Vagina (tissue), 2 donors: ENCODE measurements around the gene UBE2G2.

Source experiments
- CTCF ChIP-seq, 3 experiments: fragments of 450-650 bp in 2 of 3; fragments of 200-600 bp in 1 of 3; sonication (generic) in 1 of 3; IDR thresholded peaks; one replicate each; pipeline ENCODE4 v1.5.1; 2017 to 2019; ENCODE audit warnings: antibody characterized with exemption in 3 of 3, mild to moderate bottlenecking in 2 of 3, moderate library complexity in 2 of 3
- POLR2A ChIP-seq, 2 donors: fragments of 450-650 bp; IDR thresholded peaks; one replicate each; pipeline ENCODE4 v1.6.1; 2017; ENCODE audit warnings: antibody characterized with exemption in 2 of 2, mild to moderate bottlenecking in 2 of 2, moderate library complexity in 2 of 2
- POLR2AphosphoS5 ChIP-seq, 2 donors: sonication (generic); formaldehyde crosslinking; IDR thresholded peaks; one replicate each; pipeline ENCODE4 v1.9.0; 2017; ENCODE audit warnings: antibody characterized with exemption in 2 of 2, mild to moderate bottlenecking in 2 of 2, low read depth in 1 of 2; ENCODE audit not compliant: insufficient read depth in 1 of 2

- TF ChIP-seq CTCF (IDR thresholded peaks at IDR 0.05): no peak
- no peak for TF ChIP-seq POLR2A (IDR thresholded peaks at IDR 0.05)
- no peak for TF ChIP-seq POLR2AphosphoS5 (IDR thresholded peaks at IDR 0.05; ENCODE audit: insufficient read depth in 1 of 2, low read depth in 1 of 2)
These were observed 81.5 kb downstream of the UBE2G2 start for GRCh38 chr21:44720170-44720569.
